ENCODE results near the gene TMEM258.

The TMEM258 gene

GRCh38 chr11:61793083-61793828 is 857 bp upstream of the TMEM258 start:
- Histone ChIP-seq H2AK5ac (ENCODE audit: low read length, severe bottlenecking) (no peak overlapping the region), H2BK15ac (ENCODE audit: low read depth, poor library complexity, severe bottlenecking) (peak overlapping the region; percentile 80), H3K4me3 (ENCODE audit: insufficient read depth in 1 of 2, low read depth in 1 of 2, low read length in 2 of 2) (peak overlapping the region; percentile 85 to 93), H3K4me1 (ENCODE audit: control insufficient read depth, insufficient read depth, low read depth, low read length) (peaks cover 9% of the 10 kb centered on the region), H3K14ac (ENCODE audit: low read length in 2 of 2) (no peak overlapping the region), H3K4ac (ENCODE audit: low read depth in 1 of 2, low read length in 2 of 2) (peak overlapping the region in 1 of 2 experiments; percentile 39), H2BK5ac (ENCODE audit: low read depth, low read length, poor library complexity, severe bottlenecking) (no peak overlapping the region), H2AFZ (ENCODE audit: low read depth, low read length) (peak overlapping the region; percentile 99), H3K27ac (ENCODE audit: low read length, poor library complexity, severe bottlenecking) (no peak overlapping the region), H3K18ac (ENCODE audit: low read depth in 1 of 2, low read length in 2 of 2) (peak overlapping the region; percentile 58 to 75), H3K9ac (ENCODE audit: low read length) (peak overlapping the region; percentile 99), H3K36me3 (ENCODE audit: control insufficient read depth in 1 of 2, insufficient read depth in 2 of 2, low read depth in 1 of 2, low read length in 2 of 2) (peaks cover 33 to 42% of the 10 kb centered on the region in 2 experiments), H2BK12ac (ENCODE audit: low read length in 2 of 2) (no peak overlapping the region), H3K4me2 (ENCODE audit: low read length, poor library complexity, severe bottlenecking) (peak overlapping the region; percentile 82), H3K27me3 (ENCODE audit: control insufficient read depth in 1 of 2, insufficient read depth in 1 of 2, low read length in 2 of 2) (no peaks in the 10 kb centered on the region), H3K9me3 (ENCODE audit: control insufficient read depth, low read length) (no peaks in the 10 kb centered on the region), H3K79me1 (replicated peaks; ENCODE audit: low read length, poor library complexity, severe bottlenecking) (peaks cover 13% of the 10 kb centered on the region), H4K8ac (ENCODE audit: low read length) (no peak overlapping the region), H2BK120ac (ENCODE audit: low read depth, low read length) (no peak overlapping the region), H3K23ac (ENCODE audit: low read length in 2 of 2) (no peak overlapping the region), H4K91ac (ENCODE audit: low read length) (peak overlapping the region; percentile 74)
- DNase-seq, result no peak
- WGBS, result 7% methylated on average over 24 of the region's 29 CpGs

DNA sequence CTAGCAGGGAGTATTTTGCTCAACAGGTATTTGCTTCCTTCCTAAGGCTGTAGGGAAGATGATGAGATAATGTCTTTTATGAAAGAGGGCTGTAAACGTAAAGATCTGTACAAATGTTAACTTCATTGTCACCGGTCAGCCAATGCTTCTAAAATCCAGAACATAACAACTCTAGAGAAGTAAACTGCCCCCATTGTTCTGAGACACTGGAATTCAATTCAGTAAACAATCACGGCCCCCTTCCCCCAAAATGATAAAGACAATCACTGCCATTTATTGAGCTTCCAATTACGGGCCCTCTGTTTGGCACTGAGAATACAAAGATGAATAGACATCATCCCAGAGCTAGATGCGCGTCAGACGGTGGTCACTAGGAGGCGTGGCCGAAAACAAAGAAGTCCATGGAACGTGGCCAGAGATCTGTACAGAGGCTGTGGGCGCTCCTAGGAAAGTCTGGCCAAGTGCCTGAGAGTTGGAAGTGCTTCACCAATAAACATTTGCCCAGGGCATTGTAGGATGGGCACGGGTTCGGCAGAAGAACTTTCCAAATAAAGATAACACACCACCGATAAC is 576 bp downstream of the TMEM258 start:
- Histone ChIP-seq H2BK15ac (ENCODE audit: low read depth, poor library complexity, severe bottlenecking) (no peak overlapping the region), H2AFZ (ENCODE audit: low read depth, low read length) (no peak overlapping the region), H3K9ac (ENCODE audit: low read length) (peak overlapping the region; percentile 99), H3K36me3 (ENCODE audit: control insufficient read depth in 1 of 2, insufficient read depth in 2 of 2, low read depth in 1 of 2, low read length in 2 of 2) (peaks cover 45 to 54% of the 10 kb centered on the region in 2 experiments), H3K27ac (ENCODE audit: low read length, poor library complexity, severe bottlenecking) (peak overlapping the region; percentile 98), H3K4me2 (ENCODE audit: low read length, poor library complexity, severe bottlenecking) (peak overlapping the region; percentile 82), H4K91ac (ENCODE audit: low read length) (no peak overlapping the region), H3K79me1 (replicated peaks; ENCODE audit: low read length, poor library complexity, severe bottlenecking) (peaks cover 15% of the 10 kb centered on the region), H2BK12ac (ENCODE audit: low read length in 2 of 2) (no peak overlapping the region), H3K9me3 (ENCODE audit: control insufficient read depth, low read length) (no peaks in the 10 kb centered on the region), H4K8ac (ENCODE audit: low read length) (peak overlapping the region; percentile 100), H3K4ac (ENCODE audit: low read depth in 1 of 2, low read length in 2 of 2) (peak overlapping the region; percentile 24 to 98), H3K4me1 (ENCODE audit: control insufficient read depth, insufficient read depth, low read depth, low read length) (peaks cover 11% of the 10 kb centered on the region), H3K14ac (ENCODE audit: low read length in 2 of 2) (no peak overlapping the region), H3K23ac (ENCODE audit: low read length in 2 of 2) (no peak overlapping the region), H3K27me3 (ENCODE audit: control insufficient read depth in 1 of 2, insufficient read depth in 1 of 2, low read length in 2 of 2) (no peaks in the 10 kb centered on the region), H3K4me3 (ENCODE audit: insufficient read depth in 1 of 2, low read depth in 1 of 2, low read length in 2 of 2) (peak overlapping the region; percentile 85 to 93), H2AK5ac (ENCODE audit: low read length, severe bottlenecking) (no peak overlapping the region), H3K18ac (ENCODE audit: low read depth in 1 of 2, low read length in 2 of 2) (peak overlapping the region; percentile 100), H2BK120ac (ENCODE audit: low read depth, low read length) (no peak overlapping the region), H2BK5ac (ENCODE audit: low read depth, low read length, poor library complexity, severe bottlenecking) (peak overlapping the region; percentile 100)
- peak; percentile 96 for DNase-seq
- WGBS, result 6% methylated on average over 14 of the region's 14 CpGs

DNA sequence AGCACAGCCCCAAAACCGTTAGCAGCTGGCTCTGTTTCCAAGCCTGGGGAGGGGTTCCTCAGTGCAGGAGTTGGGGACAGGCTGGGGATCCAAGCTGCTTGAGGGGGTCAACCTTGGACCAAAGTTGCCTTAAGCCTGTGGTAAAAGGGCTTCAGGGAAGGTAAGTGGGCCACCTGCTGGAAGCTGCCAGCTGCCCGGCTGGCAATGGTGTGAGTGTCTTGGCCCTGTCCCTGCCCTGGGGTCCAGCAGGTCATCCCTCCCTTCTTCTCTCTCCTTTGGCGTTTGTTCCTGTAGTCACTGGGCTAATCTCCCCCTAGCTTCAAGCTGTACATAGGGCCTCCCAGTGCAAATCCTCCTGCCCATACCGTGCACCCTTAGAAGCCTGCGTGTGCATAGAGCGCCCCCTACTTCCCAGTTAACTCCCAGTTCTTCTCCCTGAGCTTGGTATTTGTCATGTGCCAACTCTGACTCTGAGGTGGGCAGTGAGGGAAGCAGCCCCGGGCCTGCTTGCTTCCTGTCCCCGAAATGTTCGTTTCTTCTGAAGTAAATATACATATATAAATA is 4.4 kb downstream of the TMEM258 start:
- no peak overlapping the region for H3K27ac ChIP-seq (ENCODE audit: low read length, poor library complexity, severe bottlenecking)
- H3K4me1 ChIP-seq (ENCODE audit: control insufficient read depth, insufficient read depth, low read depth, low read length), result peaks cover 40% of the 10 kb centered on the region
- H3K27me3 ChIP-seq (ENCODE audit: control insufficient read depth in 1 of 2, insufficient read depth in 1 of 2, low read length in 2 of 2), result no peaks in the 10 kb centered on the region
- H2BK15ac ChIP-seq (ENCODE audit: low read depth, poor library complexity, severe bottlenecking), result no peak overlapping the region
- H3K4ac ChIP-seq (ENCODE audit: low read depth in 1 of 2, low read length in 2 of 2), result no peak overlapping the region
- peak; percentile 74 for DNase-seq
- H3K4me3 ChIP-seq (ENCODE audit: insufficient read depth in 1 of 2, low read depth in 1 of 2, low read length in 2 of 2), result no peak overlapping the region
- no peak overlapping the region for H3K14ac ChIP-seq (ENCODE audit: low read length in 2 of 2)
- H2AFZ ChIP-seq (ENCODE audit: low read depth, low read length), result no peak overlapping the region
- H3K23ac ChIP-seq (ENCODE audit: low read length in 2 of 2), result no peak overlapping the region
- H2BK120ac ChIP-seq (ENCODE audit: low read depth, low read length), result no peak overlapping the region
- H2BK12ac ChIP-seq (ENCODE audit: low read length in 2 of 2), result no peak overlapping the region
- no peak overlapping the region for H4K8ac ChIP-seq (ENCODE audit: low read length)
- H3K79me1 ChIP-seq (replicated peaks; ENCODE audit: low read length, poor library complexity, severe bottlenecking), result peaks cover 21% of the 10 kb centered on the region
- H3K18ac ChIP-seq (ENCODE audit: low read depth in 1 of 2, low read length in 2 of 2), result no peak overlapping the region
- no peak overlapping the region for H3K4me2 ChIP-seq (ENCODE audit: low read length, poor library complexity, severe bottlenecking)
- no peak overlapping the region for H2BK5ac ChIP-seq (ENCODE audit: low read depth, low read length, poor library complexity, severe bottlenecking)
- H3K9ac ChIP-seq (ENCODE audit: low read length), result no peak overlapping the region
- H4K91ac ChIP-seq (ENCODE audit: low read length), result no peak overlapping the region
- WGBS, result 67% methylated on average over 6 of the region's 9 CpGs
- H3K36me3 ChIP-seq (ENCODE audit: control insufficient read depth in 1 of 2, insufficient read depth in 2 of 2, low read depth in 1 of 2, low read length in 2 of 2), result peaks cover 62 to 71% of the 10 kb centered on the region in 2 experiments
- no peak overlapping the region for H2AK5ac ChIP-seq (ENCODE audit: low read length, severe bottlenecking)
- H3K9me3 ChIP-seq (ENCODE audit: control insufficient read depth, low read length), result no peaks in the 10 kb centered on the region

GRCh38 chr11:61785837-61786402 is 6.5 kb downstream of the TMEM258 start:
- H3K9ac ChIP-seq (ENCODE audit: low read length), result no peak overlapping the region
- no peak overlapping the region for H3K23ac ChIP-seq (ENCODE audit: low read length in 2 of 2)
- no peak overlapping the region for H2BK12ac ChIP-seq (ENCODE audit: low read length in 2 of 2)
- no peak overlapping the region for H4K91ac ChIP-seq (ENCODE audit: low read length)
- no peak overlapping the region for H3K4me2 ChIP-seq (ENCODE audit: low read length, poor library complexity, severe bottlenecking)
- no peaks in the 10 kb centered on the region for H3K9me3 ChIP-seq (ENCODE audit: control insufficient read depth, low read length)
- peak overlapping the region; percentile 22 for H3K27ac ChIP-seq (ENCODE audit: low read length, poor library complexity, severe bottlenecking)
- H3K4me1 ChIP-seq (ENCODE audit: control insufficient read depth, insufficient read depth, low read depth, low read length), result peaks cover 47% of the 10 kb centered on the region
- H2AFZ ChIP-seq (ENCODE audit: low read depth, low read length), result no peak overlapping the region
- no peak for DNase-seq
- peak overlapping the region; percentile 43 for H4K8ac ChIP-seq (ENCODE audit: low read length)
- peaks cover 21% of the 10 kb centered on the region for H3K79me1 ChIP-seq (replicated peaks; ENCODE audit: low read length, poor library complexity, severe bottlenecking)
- no peak overlapping the region for H2BK5ac ChIP-seq (ENCODE audit: low read depth, low read length, poor library complexity, severe bottlenecking)
- peaks cover 62 to 91% of the 10 kb centered on the region in 2 experiments for H3K36me3 ChIP-seq (ENCODE audit: control insufficient read depth in 1 of 2, insufficient read depth in 2 of 2, low read depth in 1 of 2, low read length in 2 of 2)
- peak overlapping the region; percentile 35 for H2AK5ac ChIP-seq (ENCODE audit: low read length, severe bottlenecking)
- no peak overlapping the region for H3K4me3 ChIP-seq (ENCODE audit: insufficient read depth in 1 of 2, low read depth in 1 of 2, low read length in 2 of 2)
- no peak overlapping the region for H2BK15ac ChIP-seq (ENCODE audit: low read depth, poor library complexity, severe bottlenecking)
- H3K4ac ChIP-seq (ENCODE audit: low read depth in 1 of 2, low read length in 2 of 2), result no peak overlapping the region
- 97% methylated on average over 10 of the region's 11 CpGs for WGBS
- no peak overlapping the region for H3K18ac ChIP-seq (ENCODE audit: low read depth in 1 of 2, low read length in 2 of 2)
- no peaks in the 10 kb centered on the region for H3K27me3 ChIP-seq (ENCODE audit: control insufficient read depth in 1 of 2, insufficient read depth in 1 of 2, low read length in 2 of 2)
- no peak overlapping the region for H3K14ac ChIP-seq (ENCODE audit: low read length in 2 of 2)
- H2BK120ac ChIP-seq (ENCODE audit: low read depth, low read length), result no peak overlapping the region
